IPS-NIHi11 (cell line): ENCODE results near the gene NFYC.
"Not testable (repeated sequence)": the region's sequence is repeated elsewhere in the genome, so short reads cannot be mapped to it uniquely, and the experiment has no call there.

Experiments
- DNase-seq: peaks from one replicate; pipeline ENCODE4 v3.0.0; 2012; ENCODE audit warnings: mixed read lengths, low spot score

Gene NFYC

DNA sequence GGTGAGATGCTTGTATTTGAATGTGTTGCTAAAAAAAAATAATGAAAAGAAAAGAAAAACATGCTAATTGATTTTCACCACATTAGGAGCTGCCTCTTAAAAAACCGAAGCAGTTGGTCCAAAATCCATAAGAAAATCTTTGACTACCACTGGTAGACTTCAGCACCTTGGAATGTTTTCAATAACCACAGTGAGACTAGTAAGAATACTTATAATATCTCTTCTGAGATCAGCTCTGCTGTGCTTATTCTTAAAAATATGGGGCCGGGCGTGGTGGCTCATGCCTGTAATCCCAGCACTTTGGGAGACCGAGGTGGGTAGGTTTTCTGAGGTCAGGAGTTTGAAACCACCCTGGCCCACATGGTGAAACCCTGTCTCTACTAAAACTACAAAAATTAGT lies 15.1 kb downstream of the NFYC start:
- DNase-seq, result no peak

GRCh38 chr1:40708750-40709099 lies 17.2 kb downstream of the NFYC start:
- peak; percentile 77 for DNase-seq

DNA sequence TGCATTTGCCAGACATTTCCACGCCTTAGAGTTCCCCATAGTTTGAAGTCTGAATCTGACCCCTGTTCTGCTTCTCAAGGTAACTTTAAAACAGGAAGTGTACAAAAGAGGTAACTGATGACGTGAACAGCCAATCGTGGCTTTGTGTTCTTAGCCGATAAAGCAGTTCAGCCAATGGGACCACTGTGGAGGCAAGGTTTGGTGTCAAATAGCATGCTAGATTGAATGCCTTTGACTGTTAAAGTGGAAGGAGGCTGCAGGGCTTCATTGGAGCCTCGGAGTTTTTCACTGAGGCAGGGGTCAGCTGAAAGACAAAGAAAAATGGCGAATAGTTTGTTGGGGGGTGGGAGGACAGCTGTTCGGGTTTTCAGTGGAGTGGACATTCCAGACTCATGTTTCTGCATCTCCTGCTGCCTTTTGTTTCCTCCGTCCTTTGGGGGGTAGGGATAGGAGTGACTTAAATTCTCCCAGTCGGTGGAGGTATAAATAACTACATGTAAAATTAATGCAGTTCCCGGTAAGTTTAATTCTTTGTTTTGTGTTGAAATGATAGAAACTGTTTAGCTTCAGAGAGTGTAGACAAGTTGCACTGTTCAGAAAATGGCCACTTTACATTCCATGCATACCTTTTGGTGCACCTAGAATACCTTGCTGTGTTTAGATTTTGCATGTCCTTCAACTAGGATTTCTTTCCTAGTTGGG lies 17.7 kb downstream of the NFYC start:
- DNase-seq, result peak; percentile 91

DNA sequence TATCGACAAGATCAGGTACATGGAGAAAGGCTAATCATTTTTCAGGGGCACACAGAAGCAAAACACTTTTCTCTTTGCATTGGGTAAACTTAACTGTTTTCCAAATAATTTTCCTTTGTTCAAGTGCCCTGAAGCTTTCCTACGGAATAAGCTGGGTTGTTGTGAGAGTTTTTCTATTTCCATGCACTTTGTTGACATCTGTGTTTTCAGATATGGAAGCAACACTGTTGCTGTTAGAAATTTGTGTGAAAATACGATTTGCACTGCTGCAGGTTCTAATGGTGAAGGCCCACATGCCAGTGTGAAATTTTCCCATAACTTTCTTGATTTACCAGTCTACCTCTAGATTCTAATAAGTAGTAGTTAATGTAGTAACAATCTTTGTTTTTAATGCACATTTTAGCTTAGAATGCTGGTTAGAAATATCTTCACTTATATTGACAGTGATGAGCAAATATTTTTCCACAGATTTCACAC lies 18.3 kb downstream of the NFYC start:
- no peak for DNase-seq

DNA sequence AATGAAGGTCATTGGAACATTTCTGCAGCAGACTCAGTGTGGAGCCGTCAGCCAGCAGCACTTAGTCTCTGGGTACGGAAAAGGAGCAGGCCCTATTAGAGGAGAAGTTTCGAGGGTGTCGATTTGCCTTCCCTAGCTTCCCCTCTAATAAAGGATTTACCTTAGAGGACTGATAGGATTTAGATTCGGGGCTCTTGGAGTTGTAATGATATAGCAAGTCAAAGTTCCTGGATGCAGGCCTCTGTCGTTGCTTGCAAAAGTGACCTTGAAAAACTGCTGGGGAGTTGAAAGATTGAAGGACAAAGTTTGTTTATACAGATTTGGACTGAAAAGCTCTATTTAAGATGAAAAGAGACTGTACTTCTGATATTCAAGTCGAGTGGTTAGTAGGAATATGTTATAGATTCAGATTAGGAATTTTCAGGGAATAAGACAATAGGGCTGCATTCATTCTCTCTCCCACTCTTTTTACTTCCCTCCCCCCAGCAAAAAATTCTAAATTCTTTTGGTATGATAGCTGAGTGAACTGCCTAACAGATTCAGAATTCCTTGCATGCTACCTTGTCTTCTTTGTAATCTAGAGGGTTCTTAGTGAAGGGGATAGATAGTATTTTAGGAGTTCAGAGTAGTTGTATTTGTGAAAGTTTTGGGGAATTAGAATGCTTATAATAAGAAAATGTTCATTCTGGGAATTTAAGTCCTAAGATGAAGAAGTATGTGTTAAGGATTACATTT lies 19.2 kb downstream of the NFYC start:
- DNase-seq, result no peak

GRCh38 chr1:40711465-40712404 lies 20.2 kb downstream of the NFYC start:
- no peak for DNase-seq

DNA sequence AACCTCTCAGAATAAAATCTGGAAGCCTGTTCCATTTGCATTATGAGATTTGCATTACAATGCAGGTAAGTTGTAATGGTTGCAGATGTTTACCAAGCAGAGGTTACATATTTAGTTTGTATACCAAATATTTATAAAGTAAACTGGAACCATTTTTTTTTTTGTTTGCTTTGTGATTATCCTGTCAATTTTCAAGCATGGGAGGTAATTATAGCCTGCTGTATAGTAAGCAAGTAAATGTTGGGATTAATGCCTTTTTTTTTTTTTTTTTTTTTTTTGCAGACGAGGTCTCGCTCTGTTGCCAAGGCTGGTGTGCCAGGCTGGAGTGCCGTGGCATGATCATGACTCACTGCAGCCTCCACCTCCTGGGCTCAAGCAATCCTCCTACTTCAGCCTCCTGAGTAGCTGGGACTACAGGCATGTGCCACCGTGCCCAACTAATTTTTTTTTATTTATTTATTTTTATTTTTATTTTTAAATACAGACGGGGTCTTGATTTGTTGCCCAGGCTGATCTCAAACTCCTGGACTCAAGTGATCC lies 21.0 kb downstream of the NFYC start:
- DNase-seq, result no peak

DNA sequence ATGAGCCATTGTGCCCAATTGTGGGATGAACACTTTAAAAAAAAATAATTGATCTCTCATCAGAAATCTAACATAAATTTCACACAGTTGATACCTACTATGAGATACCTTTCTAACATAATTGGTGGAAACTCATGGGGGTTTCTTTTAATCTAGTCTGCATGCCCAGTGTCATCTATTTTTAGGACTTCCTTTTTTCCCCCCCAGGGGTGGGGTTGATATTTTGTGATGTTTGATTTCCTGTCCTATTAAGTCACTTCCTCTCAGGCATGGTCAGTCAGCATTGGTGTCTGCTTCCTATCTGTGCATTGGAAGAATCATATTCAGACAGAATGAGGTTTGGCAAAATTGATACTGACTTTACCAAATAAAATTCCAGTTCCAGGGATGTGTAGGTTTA lies 21.5 kb downstream of the NFYC start:
- DNase-seq, result no peak

GRCh38 chr1:40715491-40716059 lies 24.1 kb downstream of the NFYC start:
- no peak for DNase-seq

- DNase-seq, result no peak
Observed at GRCh38 chr1:40717065-40717464, 25.6 kb downstream of the NFYC start.

- no peak for DNase-seq
Observed at GRCh38 chr1:40717955-40718354, 26.5 kb downstream of the NFYC start.

GRCh38 chr1:40720493-40720892 lies 29.0 kb downstream of the NFYC start:
- DNase-seq, result no peak

DNA sequence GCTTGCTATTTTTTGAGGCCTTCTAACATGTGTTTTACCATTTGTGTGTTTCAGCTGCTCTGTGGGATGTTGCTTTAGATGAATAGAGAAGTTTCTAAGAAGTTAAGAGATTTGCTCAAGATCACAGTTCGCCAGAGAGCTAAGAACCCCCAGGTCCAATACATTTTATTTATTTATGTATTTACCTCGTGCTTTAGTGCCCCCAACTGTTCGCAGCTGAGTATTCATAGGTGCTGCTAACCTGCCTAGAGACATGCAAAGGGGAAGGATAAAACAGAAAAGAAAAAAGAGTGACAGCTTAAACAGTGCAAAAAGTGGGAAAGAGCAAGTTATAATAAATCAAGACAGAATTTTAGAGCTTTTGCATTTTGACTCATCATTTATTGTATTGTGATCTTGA lies 31.1 kb downstream of the NFYC start:
- no peak for DNase-seq

DNA sequence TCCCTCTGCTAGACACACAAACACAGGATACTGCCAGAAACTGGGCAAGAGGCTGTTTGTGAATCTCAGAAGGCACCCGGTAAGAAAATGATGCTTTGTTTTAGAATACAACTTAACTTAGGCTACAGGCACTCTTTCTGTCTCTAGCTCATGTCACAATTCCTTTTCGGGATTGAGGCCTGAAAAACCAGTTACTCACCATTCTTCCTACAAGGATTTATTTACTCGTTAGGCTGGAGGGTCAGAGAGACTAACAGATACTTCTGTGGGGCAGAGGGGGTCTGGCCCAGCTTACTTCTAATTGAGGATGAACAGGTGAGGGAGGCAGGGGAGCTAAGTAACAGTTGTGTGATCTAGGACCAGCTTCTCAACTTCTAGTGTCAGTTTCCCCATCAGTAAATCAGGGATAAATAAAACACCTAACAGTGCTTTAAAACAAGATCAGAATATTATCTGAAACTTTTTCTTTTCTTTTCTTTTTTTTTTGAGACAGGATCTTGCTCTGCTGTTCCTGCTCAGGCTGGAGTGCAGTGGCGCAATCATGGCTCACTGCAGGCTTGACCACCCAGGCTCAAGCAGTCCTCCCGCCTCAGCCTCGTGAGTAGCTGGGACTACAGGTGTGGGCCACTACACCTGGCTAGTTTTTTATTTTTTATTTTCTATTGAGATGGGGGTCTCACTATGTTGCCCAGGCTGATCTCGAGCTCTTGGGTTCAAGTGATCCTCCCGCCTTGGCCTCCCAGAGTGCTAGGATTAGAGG lies 31.9 kb downstream of the NFYC start:
- DNase-seq, result no peak

- not testable (repeated sequence) for DNase-seq
Observed at GRCh38 chr1:40727662-40728061, 36.2 kb downstream of the NFYC start.

GRCh38 chr1:40729316-40729862 lies 37.9 kb downstream of the NFYC start:
- not testable (repeated sequence) for DNase-seq

DNA sequence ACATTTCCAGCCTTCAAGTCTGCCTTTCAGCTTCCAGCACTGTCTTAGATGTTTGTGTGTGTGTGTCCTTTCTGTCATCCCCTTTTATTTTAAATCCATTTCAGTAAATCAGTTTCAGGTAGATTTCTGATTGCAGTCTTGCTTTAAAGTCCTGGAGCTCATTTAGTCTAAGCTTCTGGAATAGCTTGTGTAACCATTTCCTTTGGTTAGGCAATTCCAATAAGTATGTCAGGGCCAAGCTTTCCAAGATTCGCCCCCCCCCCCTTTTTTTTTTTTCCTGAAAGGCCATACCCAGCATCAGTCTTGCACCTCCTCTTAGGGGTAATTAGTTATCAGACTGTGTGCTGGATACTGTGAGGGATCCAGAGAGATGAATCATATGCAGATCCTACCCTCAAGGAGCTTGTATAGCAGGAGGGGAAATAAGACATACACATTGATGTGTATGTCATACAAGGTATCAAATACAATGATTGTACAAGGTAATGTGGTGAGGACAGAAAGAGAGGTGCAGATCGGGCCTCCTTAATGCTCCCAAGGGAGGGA lies 41.3 kb downstream of the NFYC start:
- DNase-seq, result no peak

GRCh38 chr1:40734882-40735628 lies 43.6 kb downstream of the NFYC start:
- DNase-seq, result no peak

DNA sequence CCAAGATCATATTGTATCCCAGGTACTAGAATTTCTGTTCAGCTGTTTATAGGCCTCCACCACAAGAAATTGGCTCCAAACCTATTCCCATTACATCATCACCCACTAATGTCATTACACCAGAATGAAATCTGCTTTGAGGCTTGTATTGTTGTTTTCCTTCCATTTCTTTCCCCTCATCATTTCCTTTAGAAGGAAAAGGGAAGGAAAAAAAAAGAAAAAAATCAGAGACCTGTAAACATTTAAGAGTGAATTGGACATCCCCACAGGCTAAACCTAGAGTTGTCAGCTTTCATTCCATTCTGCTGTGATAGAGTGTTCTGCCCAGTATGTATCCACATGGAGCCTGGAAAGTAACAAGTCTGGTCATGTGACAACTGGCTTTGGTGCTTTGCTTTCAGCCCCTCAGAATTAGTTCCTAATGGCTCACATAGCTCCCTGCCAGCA lies 44.6 kb downstream of the NFYC start:
- no peak for DNase-seq

DNA sequence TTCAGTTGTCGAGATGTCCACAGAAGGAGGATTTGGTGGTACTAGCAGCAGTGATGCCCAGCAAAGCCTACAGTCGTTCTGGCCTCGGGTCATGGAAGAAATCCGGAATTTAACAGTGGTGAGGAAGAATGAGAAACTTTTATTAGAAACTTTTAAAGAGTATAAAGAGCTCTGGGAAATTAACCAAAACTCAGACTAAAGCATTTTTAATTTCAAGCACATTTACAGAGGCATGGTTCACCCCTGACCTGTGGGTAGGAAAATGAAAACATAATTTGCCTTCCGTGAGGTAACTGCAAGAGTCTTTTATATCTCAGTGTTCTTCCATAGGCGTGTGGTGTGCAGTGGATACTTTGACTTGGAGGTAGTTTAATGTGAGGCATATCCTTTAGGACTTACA lies 47.3 kb downstream of the NFYC start:
- DNase-seq, result no peak
